Measurements from ENCODE around the gene CACNG5.
"Not testable (repeated sequence)": the region's sequence is repeated elsewhere in the genome, so short reads cannot be mapped to it uniquely, and the experiment has no call there.

CACNG5 gene

DNA sequence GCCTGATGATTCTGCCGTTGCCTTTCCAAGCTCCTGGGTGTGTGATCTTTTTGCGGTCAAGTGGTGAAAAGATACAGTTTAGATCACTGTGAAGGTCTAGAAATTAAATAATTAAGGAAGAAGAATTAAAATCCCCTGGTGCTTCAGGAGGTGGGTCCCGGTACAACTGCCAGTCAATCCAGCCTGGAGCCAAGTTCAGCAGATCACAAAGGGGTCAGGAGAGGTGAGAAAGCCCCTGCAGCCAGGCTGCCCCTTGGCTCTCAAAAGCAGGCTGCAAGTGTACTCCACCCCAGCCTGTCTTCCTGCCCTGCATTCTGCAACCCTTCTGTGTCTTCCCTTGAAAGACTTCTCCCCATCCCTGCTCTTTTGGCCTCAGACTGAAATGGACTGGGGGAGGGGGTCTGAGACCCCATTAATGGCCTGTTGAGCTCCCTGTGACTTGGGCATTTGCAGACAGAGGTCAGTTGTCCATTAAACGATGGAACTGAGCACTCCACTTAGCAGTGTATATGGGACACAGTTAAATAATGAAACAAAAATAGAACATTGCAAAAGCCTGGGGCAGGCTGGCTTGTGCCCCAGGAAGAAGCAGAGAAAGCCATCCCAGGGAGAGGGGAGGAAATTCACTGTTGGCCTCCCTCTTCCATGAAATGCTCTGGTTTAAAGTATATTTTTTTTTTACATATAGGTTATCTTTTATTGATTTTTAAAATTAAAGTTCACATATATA is 15.1 kb downstream of the CACNG5 start:
- no peak for DNase-seq (ENCODE audit: low read depth in 2 of 2)

- DNase-seq (ENCODE audit: low read depth in 2 of 2): no peak
Observed at GRCh38 chr17:66850692-66851091, 15.8 kb downstream of the CACNG5 start.

- no peak for DNase-seq (ENCODE audit: low read depth in 2 of 2)
Observed at GRCh38 chr17:66855204-66855603, 20.3 kb downstream of the CACNG5 start.

- no peak for DNase-seq (ENCODE audit: low read depth in 2 of 2)
Observed at GRCh38 chr17:66858226-66859083, 23.5 kb downstream of the CACNG5 start.

GRCh38 chr17:66859353-66859752 is 24.4 kb downstream of the CACNG5 start:
- no peak for DNase-seq (ENCODE audit: low read depth in 2 of 2)

- no peak for DNase-seq (ENCODE audit: low read depth in 2 of 2)
Observed at GRCh38 chr17:66860204-66860603, 25.3 kb downstream of the CACNG5 start.

DNA sequence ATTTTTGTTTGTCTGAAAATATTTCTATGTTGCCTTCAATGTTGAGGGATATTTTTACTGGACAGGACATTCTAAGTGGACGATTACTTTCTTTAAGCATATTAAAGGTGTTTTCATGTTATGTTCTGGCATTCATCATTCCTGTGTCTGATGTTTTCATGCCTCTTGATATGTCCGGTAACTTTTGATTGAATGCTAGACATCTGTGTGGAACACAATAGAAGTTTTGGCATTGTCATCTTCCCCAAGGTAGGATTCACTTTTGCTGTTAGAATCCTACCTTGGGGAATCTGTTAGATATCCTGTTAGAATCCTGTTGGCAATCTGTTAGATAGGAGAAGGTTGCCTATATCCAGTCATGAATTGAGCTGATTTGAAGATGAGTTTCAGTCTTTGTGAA is 28.9 kb downstream of the CACNG5 start:
- DNase-seq (ENCODE audit: low read depth in 2 of 2): no peak

GRCh38 chr17:66865151-66865550 is 30.2 kb downstream of the CACNG5 start:
- no peak for DNase-seq (ENCODE audit: low read depth in 2 of 2)

GRCh38 chr17:66873962-66874361 is 39.0 kb downstream of the CACNG5 start:
- no peak for DNase-seq (ENCODE audit: low read depth in 2 of 2)

DNA sequence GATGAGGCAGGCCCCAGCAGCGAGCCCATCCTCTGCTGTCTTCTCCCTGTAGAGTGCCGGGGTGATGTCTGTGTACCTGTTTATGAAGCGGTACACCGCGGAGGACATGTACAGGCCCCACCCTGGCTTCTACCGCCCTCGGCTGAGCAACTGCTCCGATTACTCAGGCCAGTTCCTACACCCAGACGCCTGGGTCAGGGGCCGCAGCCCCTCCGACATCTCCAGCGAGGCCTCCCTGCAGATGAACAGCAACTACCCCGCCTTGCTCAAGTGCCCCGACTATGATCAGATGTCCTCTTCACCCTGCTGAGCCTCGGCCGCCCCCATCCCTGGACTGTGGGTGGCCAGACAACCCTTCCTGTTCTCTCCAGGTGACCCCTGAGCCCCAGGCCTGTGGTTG is 50.0 kb downstream of the CACNG5 start:
- no peak for DNase-seq (ENCODE audit: low read depth in 2 of 2)

- DNase-seq (ENCODE audit: low read depth in 2 of 2): no peak
Observed at GRCh38 chr17:66885417-66885816, 50.5 kb downstream of the CACNG5 start.

- DNase-seq (ENCODE audit: low read depth in 2 of 2): no peak
Observed at GRCh38 chr17:66889480-66890230, 54.7 kb downstream of the CACNG5 start.

DNA sequence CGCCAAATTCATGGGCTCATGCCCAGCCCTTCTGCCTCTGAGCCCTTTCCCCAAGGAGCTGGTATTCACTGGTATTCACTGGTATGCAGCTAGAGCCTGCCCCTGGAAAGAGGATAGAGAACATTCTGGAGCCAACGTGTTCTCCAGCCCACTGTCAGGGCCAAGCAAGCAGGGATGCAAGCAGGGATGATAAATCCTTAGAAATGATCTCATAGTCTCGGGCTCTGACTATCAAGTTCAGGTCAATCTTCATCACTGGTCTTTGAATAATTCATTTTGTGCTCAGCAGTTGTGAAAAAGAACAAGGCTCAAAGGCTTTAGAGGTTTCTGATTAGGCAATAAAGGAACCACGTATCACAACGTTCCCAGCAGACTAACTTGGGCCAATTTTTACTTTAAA is 57.3 kb downstream of the CACNG5 start:
- no peak for DNase-seq (ENCODE audit: low read depth in 2 of 2)

DNA sequence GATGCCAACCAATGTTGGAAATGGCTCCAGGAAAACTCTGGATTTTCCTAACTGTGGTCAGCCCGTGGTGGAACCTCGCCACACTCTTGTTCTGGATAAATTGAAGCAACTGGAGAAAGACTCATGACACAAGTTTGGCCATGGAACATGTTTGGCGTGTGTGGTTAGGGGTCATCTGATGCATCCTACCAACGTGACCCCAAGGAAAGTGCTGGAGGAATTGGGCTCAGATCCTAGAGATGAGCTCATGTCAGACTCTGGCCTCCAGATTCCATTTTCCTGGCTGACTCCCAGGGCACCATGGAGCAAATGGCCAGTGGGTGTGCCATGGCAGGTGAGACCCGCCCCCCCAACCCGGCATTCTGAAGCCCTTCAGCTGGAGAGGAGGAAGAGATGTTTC is 58.5 kb downstream of the CACNG5 start:
- DNase-seq (ENCODE audit: low read depth in 2 of 2): no peak

DNA sequence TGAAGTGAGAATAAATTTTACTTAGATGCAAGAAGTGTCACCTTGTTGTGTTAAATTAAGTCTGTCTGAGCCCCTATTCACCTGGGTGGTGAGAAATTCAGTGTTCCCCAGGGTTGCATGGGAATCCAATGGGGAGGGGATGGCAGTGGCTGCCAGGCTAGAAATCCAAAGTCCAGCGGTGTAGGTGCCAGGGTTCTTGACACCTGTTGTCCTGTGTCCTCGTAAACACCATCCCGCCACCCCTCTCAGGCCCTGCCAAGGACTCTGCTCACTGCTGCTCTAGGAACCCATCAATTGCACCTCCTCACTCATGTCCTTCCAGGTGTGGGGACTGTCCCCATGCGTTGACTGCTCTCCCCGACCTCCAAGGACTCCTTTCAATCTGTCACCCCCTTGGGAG is 58.9 kb downstream of the CACNG5 start:
- DNase-seq (ENCODE audit: low read depth in 2 of 2): no peak

GRCh38 chr17:66897141-66897540 is 62.2 kb downstream of the CACNG5 start:
- DNase-seq (ENCODE audit: low read depth in 2 of 2): no peak

DNA sequence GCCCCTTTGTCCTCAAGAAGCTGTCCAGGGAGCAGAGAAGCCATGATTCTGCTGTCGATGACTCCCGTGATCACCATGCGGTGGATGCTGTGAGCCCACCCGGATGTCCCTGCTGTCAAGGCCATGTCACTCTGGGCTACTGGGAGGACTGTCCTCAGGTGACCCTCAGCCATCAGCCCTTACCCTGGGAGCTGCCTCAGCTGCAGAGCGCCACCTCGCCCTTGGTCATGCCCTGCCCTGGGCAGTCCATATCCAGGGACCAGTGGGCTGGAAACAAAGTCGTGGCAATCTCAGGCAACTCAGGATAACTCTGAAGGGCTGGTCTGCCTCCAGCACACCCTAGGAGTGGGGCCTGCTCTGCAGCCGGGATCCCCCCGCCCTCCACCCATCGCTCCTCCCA is 63.6 kb downstream of the CACNG5 start:
- DNase-seq (ENCODE audit: low read depth in 2 of 2): no peak

GRCh38 chr17:66900126-66901010 is 65.5 kb downstream of the CACNG5 start:
- no peak for DNase-seq (ENCODE audit: low read depth in 2 of 2)

DNA sequence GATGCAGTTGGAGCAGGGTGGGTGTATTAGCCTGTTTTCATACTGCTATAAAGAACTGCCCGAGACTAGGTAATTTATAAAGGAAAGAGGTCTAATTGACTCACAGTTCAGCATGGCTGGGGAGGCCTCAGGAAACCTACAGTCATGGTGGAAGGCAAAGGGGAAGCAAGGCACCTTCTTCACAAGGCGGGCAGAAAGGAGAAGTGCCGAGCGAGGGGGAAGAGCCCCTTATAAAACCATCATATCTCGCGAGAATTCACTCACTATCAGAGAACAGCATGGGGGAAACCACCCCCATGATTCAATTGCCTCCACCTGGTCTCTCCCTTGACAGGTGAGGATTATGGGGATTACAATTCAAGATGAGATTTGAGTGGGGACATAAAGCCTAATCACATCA is 68.4 kb downstream of the CACNG5 start:
- DNase-seq (ENCODE audit: low read depth in 2 of 2): not testable (repeated sequence)

DNA sequence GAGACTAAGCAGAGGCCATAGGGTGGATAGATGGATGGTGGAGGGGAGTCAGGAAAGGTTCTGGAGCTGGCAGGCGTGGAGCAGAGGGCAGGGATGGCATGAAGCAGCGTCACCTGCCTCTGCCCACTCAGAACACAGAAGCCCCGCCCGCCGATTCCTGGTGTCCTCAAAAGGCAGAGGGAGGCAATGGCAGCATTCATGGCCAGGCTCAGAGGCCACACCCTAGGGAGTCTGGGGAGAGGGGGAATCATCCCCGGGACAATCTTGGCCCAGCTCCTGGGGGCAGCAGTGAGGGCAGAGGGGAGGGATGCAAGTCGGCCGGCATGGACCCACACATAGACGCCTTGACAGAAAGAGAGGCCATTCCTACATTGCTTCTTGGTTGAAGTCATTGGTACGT is 68.9 kb downstream of the CACNG5 start:
- no peak for DNase-seq (ENCODE audit: low read depth in 2 of 2)

Data from stimulated activated CD8-positive, alpha-beta memory T cell treated with anti-CD3 and anti-CD28 coated beads, Interleukin-7, amount 100 ng/mL, for 1 hour (primary cell).